GM15510 (cell line): ENCODE measurements around the gene NETO2.

Source experiments
- POLR2A ChIP-seq: IDR thresholded peaks from 3 replicates; pipeline ENCODE4 v1.6.1; 2011; ENCODE audit warnings: borderline replicate concordance; ENCODE audit not compliant: insufficient read length; ENCODE audit errors: extremely low read depth

The NETO2 gene

DNA sequence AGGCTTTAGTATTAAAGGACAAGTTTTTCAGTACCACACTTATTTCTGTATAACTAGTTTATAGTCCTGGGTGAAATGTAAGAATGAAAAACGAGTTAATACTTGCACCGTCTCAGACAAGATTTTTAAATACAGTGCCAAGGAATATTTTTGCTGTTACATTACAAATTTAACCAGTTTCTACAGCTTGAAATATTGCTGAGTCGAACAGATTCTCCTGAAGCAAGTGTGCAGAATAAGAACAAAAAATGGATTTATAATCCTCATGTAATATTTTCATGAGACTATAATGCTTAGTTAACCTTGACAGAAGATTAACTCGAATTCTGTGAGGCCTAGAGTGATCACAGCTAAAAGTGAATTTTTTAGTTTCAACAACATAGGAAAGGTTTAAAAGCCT, 3.1 kb downstream of the NETO2 start:
- no peak for TF ChIP-seq POLR2A

DNA sequence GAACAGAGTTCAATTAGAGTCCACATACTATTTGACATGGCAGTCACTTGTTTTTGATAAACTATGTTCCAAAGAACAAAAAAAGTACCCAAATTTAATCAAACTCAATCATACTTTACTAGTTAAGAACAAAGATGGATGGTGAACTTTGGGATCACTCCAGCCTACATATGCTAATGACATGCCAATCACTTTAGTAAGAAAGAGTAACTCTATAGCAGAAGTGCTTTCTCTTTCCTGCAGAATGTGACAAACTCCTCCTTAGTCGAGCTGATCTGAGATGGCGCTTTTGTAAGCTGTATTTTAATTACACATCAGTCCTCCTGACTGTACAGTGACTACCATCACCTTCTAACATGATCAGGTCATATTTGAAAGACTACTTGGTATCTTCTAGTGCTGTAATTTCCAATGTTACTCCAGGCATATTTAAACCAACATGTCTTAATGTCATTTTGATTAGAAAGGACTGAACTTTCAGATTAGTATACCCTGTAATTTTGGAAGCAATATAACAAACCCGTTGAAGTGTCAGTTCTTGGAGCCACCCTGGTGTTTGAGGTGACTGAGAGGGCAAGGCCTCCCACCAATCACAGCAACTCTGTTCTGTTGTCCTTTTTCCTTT, 4.1 kb downstream of the NETO2 start:
- no peak for TF ChIP-seq POLR2A

- no peak for TF ChIP-seq POLR2A
Measured at GRCh38 chr16:47136099-47136842, 7.5 kb downstream of the NETO2 start.

- no peak for TF ChIP-seq POLR2A
Measured at GRCh38 chr16:47134550-47134949, 9.2 kb downstream of the NETO2 start.

DNA sequence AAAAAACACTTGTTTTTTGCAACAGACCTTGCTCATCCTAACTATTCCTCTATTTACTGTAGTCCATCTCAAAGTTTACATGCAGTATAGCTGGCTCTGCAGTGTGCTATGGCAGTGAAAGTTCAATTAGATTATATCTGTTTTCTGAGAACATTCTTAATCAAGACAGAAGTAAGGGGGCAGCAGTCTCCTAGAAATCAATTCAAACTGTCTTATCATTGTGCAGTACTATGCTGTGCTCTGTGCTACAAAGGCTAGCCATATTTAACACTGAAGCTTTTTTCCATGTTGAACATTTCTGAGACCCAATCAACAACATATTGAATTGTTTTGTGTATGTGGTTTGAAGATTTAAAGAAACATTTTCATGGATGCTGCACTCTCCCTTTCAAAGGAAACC, 11.4 kb downstream of the NETO2 start:
- no peak for TF ChIP-seq POLR2A

DNA sequence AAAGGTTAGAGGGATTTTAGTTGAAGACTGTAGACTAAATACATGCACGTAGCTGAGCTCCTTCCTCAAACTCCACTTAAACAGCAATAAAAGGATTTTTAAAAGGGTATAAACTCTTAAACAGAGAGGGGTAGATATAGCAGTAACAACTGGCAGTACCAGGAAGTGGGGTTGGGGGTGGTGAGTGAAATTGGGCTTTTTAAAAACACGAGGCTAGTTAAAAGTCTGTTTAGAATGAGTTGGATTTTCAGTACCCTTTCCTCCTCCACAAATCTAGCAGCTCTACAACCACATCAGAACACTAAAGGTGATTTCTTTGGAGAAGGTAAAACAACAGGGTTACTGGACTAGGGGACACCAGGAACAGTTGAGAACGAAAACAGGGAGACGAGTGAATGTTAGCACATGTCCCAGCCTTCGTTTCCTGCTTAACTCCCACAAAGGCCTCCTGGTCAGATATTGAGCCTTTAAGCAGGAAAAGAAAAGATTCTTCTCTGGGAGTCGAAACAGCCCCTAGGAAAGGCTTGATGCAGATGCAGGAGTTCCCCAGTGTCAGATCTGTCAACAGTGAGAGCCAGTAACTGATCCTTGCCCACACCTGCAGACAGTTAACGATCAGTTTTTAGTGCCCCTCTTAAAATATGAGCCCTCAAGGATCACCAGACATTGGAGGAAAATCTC, 13.8 kb downstream of the NETO2 start:
- TF ChIP-seq POLR2A: no peak

DNA sequence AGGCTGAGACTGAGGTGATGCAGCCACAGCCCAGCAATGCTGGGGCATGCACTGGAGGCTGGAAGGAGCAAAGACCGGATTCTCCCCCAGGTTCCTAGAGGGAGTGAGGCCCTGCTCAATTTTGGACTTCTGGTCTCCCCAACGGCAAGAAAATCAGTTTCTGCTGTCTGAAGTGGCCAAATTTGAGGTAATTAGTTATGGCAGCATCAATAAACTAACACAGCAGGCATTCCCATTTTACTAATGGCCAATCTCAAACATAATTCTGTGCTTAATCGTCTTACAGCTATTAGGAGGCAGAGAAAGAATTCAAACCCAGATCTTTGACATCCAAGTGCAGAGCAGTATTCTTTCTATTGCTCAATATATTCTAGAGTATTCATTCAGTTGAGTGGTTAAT, 16.2 kb downstream of the NETO2 start:
- no peak for TF ChIP-seq POLR2A

- TF ChIP-seq POLR2A: no peak
Measured at GRCh38 chr16:47125757-47126156, 18.0 kb downstream of the NETO2 start.

DNA sequence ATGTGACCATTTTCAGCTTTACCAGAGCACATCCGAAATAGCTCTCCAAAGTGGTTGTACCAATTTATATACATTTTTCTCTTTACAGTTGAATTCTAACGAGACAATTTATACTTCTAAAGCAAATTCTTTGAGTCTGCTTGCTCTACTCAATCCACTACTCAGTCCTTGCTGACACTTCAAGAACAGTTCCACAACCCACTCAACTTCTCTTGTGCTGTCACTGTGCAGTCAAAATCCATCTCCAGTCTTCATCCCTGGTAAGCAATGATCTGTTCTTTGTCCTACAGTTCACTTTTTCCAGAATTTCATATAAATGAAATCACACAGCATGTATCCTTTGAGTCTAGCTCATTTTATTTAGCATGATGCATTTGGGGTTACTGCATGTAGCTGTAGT, 30.6 kb downstream of the NETO2 start:
- TF ChIP-seq POLR2A: no peak

DNA sequence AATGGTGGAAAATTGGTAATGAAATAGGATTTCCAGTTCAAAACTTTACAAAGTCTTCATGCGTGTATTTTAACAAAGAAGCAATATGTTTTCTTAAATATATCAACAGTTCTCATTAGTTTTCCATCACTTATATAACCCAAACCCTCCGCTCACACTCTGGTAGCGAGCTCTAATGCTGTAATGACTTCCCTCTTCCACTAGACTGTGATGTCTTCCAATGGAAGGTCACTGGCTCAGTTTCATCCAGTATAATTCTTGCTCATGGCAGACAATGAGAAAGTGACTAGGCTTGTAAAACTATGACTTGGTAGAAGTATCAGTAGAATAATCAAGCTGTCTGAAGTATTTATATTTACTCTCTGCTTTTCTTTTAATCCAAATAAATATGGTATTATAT, 32.8 kb downstream of the NETO2 start:
- TF ChIP-seq POLR2A: no peak

GRCh38 chr16:47109361-47109760, 34.4 kb downstream of the NETO2 start:
- TF ChIP-seq POLR2A: no peak

GRCh38 chr16:47096297-47096696, 47.4 kb downstream of the NETO2 start:
- TF ChIP-seq POLR2A: no peak

DNA sequence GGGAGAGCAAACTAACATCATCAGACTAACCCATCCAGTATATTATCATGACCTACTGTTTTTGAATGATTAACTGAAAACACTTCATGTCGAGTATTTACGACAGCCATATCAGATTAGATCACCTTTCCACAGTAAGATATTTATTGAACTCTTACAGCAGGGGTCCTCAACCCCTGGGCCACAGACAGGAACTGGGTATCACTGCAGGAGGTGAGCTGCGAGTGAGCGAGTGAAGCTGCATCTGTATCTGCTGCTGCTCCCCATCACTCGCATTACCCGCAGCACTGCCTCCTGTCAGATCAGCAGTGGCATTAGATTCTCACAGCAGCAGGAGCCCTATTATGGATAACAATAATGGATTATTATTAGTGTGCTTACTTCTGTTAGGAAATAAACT, 59.5 kb downstream of the NETO2 start:
- no peak for TF ChIP-seq POLR2A

- TF ChIP-seq POLR2A: no peak
Measured at GRCh38 chr16:47082099-47082865, 61.5 kb downstream of the NETO2 start.

DNA sequence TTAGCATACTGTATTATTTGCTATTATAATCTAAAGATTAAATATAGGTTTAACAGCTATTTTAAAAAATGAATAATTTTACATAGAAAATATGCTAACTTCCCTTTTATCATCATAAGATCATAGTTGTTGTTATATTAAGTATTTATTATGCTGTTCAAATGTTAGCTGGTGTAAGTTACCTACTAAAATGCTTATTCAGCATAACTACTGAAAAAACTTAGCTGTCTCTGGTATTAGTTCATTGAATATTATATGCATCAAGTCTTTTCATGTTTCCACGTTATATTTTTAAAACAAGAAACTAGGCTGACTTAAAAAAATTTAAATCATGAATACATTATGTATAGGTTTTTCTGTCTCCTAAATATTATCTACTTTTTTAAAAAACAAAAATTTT, 62.6 kb downstream of the NETO2 start:
- no peak for TF ChIP-seq POLR2A
